Hepatocyte (in vitro differentiated cells): Measurements from ENCODE around the gene CYP20A1.

Experiments used
- EZH2 ChIP-seq: fragments of 200-600 bp; sonication (generic); IDR thresholded peaks from 2 replicates; pipeline ENCODE4 v1.6.1; 2016; ENCODE audit warnings: antibody characterized with exemption, mild to moderate bottlenecking, borderline replicate concordance
- EZH2phosphoT487 ChIP-seq: fragments of 200-600 bp; sonication (generic); IDR thresholded peaks from one replicate; pipeline ENCODE4 v1.6.1; 2018; ENCODE audit warnings: antibody characterized with exemption, mild to moderate bottlenecking, low read depth, moderate library complexity; ENCODE audit not compliant: unreplicated experiment, severe bottlenecking
- TF ChIP-seq, protein P1 (sequence below): fragments of 200-600 bp; sonication (generic); IDR thresholded peaks from 2 replicates; pipeline ENCODE4 v1.5.1; 2016; ENCODE audit warnings: antibody characterized with exemption, mild to moderate bottlenecking; ENCODE audit not compliant: poor library complexity

- TF ChIP-seq, protein P1, sequence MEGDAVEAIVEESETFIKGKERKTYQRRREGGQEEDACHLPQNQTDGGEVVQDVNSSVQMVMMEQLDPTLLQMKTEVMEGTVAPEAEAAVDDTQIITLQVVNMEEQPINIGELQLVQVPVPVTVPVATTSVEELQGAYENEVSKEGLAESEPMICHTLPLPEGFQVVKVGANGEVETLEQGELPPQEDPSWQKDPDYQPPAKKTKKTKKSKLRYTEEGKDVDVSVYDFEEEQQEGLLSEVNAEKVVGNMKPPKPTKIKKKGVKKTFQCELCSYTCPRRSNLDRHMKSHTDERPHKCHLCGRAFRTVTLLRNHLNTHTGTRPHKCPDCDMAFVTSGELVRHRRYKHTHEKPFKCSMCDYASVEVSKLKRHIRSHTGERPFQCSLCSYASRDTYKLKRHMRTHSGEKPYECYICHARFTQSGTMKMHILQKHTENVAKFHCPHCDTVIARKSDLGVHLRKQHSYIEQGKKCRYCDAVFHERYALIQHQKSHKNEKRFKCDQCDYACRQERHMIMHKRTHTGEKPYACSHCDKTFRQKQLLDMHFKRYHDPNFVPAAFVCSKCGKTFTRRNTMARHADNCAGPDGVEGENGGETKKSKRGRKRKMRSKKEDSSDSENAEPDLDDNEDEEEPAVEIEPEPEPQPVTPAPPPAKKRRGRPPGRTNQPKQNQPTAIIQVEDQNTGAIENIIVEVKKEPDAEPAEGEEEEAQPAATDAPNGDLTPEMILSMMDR: no peak
- no peak for TF ChIP-seq EZH2
- no peak for TF ChIP-seq EZH2phosphoT487
Measured at GRCh38 chr2:203209538-203209937, 29.3 kb upstream of the CYP20A1 start.
